Stimulated activated CD8-positive, alpha-beta memory T cell treated with anti-CD3 and anti-CD28 coated beads, Interleukin-7, amount 100 ng/mL, for 48 hours (primary cell): ENCODE data around the gene TEN1.
"Not testable (repeated sequence)": the region's sequence is repeated elsewhere in the genome, so short reads cannot be mapped to it uniquely, and the experiment has no call there.

Experiments
- DNase-seq, 2 donors: peaks; one replicate each; pipeline ENCODE4 v3.0.0-alpha.2; 2020; ENCODE audit warnings: low read depth in 1 of 2; ENCODE audit errors: extremely low read depth in 1 of 2

The TEN1 gene, protein sequence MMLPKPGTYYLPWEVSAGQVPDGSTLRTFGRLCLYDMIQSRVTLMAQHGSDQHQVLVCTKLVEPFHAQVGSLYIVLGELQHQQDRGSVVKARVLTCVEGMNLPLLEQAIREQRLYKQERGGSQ

DNA sequence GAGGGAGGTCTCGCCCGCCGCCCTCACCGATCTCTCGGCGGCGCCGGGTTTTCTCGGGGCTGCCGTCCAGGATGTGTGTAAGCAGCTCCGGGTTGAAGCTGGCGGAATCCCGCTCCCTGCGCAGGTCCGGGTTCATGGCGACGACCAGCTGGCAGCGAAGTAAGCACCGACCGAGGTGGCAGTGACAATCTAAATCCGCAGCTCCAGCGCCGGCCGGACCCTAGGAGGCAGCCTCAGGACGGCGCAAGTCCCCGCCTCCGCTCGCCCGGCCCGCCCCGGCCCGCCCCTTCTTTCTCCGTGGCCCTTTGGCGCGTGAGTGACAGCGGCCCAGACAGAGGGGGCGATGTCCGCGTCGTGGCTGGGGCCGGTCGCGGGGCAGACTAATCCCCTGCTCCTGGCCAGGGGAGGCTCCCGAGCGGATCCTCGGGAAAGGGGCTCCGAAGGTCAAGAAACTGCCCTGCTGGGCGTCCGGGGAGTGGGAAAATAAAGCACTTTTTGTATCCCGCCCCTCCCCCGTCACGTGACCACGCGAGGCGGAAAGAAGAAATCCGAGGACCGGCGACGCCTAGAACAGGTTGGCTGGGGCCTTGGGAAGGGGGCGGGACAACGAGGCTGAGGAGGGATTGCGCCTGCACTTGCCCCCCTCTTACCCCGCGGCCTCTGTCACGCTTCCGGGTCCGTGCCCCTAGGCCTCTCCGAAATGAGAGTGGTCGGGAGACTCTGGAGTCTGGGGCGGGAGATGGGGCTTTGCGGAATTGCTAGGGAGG is at the start of gene TEN1, which contains the start of gene ACOX1:
Gene TEN1, plus strand, starts transcription at position 303 of the 767 bp plus-strand sequence. CDS start 6,953 bp downstream, outside the sequence.
Gene ACOX1, minus strand, starts transcription at position 229 of the 767 bp plus-strand sequence. Its CDS starts 93 bp downstream, at position 136.
- DNase-seq = peak; percentile 93 to 96

DNA sequence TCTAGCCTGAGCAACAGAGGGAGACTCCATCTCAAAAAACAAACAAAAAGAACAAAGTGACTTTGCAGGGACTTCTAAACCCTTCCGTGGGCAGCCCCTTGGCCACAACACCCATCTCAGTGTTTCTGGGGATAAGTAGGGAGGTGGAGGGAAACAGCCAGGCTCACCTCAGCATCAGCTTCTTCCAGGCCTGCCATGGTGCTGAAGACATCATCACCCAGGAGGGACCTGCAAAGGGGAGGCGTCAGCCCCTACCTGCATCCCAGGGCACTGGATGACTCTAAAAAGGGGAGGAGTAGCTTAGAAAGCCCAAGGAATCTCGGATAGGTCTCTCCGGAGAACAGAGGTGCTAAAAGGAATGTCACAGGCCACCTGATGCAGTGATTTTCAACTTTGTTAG is 48.0 kb upstream of the TEN1 start:
- DNase-seq = no peak

DNA sequence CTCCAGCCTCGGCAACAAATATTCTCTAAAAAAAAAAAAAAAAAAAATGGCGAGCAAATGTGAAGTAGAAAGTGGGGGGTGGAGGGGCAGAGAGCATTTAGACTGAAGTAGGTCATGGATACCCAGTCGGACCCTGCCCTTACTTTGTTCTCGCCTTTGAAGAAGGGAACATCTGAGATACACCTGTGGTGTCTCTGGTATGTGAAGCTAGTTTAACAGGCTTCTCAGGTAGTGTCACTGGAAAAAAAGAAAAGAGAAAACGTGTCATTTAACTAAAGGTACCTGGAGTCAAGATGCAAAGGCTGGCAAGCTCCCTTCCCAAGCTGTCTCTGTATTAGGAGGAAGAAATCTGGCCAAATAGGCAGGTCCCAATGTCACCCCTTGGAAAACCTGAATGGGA is 46.2 kb upstream of the TEN1 start:
- no peak for DNase-seq

DNA sequence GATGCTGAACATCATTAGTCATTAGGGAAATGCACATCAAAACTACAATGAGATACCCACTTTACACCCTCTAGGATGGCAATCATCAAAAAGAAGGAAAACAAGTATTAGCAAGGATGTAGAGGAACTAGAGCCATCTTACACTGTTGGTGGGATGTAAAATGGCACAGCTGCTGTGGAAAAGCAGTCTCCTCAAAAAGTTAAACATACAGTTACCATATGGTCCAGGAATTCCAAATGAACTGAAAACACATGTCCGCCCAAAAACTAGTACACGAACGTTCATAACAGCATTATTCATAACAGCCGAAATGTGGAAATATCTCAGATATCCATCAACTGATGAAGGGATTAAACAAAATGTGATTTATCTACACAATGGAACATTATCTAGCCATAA is 45.2 kb upstream of the TEN1 start:
- no peak for DNase-seq

DNA sequence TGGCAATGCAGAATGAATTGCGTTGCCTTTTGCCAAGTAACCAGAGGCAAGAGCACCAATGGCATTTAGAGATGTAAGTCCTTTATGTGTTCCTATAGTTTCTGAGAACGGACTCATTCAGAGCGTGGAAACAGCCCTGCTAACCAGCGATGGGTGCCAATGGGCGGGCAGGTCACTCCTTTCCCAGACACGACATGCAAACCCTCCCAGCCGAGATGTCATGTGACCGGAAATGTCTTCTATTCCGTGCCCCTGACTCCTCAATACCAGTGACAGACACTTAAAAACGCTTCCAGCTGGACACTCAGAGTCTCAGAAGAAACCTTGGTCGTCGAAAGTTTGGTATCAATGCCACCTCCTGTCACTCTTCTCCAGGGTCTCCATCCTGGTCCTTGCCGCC is 41.4 kb upstream of the TEN1 start:
- no peak for DNase-seq

DNA sequence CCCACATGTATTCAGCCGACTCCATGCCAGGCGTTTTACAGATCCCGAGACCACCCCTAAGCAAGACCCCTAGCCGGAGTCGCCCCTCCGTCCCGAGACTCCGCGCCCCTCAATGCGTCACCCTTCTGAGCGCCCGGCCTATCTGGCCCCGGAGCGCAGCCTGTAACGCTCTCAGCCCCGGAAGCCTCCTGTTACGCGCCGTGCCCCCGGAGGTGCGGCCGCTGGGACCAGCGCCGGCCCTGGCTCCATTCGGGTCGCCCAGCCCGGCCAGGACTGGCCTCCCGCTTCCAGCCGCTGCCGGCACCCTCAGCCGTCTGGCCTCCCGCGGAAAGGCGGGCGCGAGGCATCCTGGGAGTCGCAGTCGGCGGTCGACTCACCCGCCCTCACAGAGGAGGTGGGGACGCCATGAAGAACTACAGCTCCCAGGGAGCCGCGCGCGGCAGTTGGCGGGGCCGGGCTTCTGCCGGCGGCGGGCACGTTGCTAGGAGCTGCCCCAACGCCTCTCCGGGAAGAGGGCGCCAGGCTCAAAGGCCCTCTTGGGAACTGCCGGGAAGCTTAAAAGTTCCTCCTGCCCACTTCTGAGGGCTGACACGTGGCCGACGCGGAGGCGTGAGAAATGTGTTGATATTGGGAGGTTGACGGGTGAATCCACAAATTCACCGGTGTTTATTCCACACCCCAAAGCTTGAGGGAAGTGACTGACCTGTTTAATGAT is 38.2 kb upstream of the TEN1 start, which contains the start of gene FBF1:
Gene FBF1, minus strand, starts transcription at position 316 of the 715 bp plus-strand sequence. CDS start 2,893 bp downstream, outside the sequence.
- peak; percentile 79 to 85 for DNase-seq

DNA sequence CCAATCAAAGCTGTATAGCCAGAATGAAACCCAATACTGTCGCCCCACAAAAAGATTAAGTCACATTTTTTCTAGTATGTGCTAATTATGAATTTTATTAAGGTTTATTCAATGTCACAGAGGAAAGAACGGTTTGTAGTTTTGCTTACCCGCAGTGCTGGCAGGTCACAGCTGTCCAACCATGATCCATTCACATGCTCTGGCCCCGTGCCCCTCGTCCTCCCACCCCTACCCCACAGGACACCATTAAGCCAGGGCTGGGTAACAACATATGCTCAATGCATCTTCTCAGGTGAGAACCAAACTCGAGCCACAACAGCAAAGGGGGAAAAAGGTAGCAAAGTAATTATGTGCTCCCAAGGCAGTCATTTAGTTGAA is 37.6 kb upstream of the TEN1 start:
- no peak for DNase-seq

DNA sequence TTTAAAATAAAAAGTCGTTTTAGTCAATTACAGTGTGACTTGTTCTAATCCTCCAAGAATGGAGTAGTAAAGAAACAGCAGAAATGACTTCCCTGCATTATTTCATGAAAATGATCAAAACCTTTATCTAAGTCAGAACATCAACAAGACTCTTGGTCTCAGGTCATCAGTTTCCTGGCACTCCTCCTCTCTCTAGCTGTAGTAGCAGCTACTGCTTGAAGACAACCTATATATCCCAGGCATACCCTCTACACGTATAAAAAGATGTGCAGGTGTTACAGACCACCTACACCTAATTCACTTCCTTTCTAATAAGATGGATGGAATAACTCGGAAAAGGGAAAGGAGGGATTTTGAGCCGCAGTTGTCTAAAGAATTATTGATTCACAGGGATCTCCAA is 36.6 kb upstream of the TEN1 start:
- DNase-seq = no peak

DNA sequence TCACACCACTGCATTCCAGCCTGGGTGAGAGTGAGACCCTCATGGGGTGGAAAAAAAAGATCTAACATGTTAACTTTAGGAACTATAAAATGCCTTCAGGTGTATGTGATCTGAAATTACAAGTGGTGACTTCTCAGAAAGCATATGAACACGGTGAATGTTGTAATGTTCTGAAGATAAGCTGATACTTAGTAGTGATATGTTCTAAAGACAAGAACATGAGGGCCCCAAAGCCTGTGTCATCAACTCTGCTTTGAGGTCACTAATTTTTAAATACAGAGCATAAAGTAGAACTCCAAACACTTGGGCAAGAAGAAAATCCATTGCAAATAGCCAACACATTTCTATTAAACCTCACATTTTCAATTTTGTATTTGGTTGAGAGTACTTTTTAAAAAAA is 35.5 kb upstream of the TEN1 start:
- no peak for DNase-seq

DNA sequence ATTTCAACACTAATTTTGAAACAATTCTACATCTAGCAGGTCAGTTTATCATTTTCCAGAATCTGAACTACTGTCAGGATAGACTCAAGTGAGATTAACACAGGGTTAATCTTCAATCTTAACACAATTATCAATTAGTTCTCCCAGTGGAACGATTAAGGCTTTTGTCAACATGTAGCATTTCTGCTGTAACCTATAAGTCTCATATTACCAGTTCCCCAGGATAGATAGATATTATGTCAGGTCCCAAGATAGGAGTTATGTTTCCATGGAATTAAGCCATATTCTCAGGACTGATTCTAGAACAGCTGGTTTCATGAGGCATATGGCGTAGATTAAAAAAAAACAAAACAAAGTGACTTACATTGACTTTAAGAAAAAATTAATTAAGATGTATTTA is 33.8 kb upstream of the TEN1 start:
- DNase-seq = no peak

DNA sequence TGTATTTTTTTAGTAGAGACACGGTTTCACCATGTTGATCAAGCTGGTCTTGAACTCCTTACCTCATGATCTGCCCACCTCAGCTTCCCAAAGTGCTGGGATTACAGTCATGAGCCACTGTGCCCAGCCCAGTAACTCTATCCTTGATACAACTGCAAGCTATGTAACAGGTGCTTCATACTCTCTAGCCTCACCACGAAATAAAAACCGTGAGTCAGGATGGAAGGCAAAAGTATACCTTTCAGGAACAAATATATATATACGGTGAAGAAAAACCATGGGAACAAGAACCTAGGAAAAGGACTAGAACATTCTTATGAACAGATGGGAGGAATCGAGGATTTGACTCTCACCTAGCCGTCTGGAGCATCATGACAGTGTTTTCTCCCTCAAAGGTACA is 28.6 kb upstream of the TEN1 start:
- DNase-seq = no peak

DNA sequence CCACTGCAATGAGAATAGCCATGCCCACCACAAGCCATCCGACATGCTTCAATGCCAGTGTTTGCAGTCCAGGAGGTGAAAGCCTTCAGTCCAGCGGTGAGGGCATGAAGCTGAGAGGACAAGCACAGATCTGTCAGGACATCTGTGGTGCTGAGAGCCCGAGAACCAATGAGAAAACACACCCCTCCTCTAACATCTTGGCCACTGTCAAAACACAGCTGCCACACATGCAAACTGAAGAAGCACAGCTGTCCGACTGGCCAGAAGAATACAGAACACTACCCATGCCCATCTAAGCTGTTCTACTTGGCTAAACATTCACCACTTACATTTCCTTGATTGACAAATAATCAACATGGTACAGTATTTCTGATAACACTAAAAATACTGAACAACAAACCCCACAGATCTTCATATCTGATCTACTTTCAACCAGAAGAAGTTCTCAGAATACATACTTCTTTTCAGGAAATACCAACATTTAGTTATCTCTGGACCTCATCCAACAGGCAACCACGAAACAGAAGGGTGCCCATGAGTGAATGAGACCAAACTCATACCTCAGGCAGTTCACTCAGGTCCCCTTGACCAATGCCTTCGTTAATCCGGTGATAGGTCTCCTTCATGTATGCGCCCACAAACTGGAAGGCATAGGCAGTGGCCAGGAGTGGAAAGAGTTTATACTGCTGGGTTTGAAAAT is 28.0 kb upstream of the TEN1 start:
- DNase-seq = no peak

DNA sequence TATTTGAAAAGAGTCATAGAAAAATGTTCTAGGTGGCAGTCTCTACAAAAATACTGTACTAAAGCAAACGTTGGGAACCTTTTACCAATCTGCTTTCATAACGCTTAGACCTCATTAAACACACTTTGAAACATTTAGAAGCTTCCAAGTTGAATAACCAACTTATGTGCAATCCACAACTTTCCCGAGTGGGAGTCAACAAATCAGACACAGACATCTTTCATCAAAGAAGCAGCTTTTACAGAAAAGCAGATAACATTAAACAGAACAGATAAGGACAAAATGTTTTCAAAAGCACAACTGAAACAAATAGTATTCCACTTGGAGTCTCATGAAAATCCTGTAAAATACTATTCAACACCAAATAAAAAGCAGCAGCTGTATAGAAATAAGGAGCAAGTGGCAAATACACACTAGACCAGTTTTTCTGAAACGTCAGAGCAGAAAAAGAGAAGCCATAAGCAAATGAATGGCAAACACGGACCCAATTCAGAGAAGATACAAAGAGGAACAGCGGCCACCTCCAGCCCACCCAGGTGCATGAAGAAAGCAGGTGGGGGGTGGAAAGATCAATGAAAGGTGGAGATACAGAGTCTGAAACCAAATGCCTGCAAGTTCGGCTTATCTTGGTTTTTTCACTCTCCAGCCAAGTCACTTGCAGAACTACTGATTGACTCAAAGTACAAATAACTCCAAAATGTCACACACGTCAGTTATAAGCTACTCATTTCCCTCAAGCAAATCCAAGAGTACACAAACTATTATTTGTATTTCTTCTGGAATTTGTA is 19.8 kb upstream of the TEN1 start:
- DNase-seq = no peak

DNA sequence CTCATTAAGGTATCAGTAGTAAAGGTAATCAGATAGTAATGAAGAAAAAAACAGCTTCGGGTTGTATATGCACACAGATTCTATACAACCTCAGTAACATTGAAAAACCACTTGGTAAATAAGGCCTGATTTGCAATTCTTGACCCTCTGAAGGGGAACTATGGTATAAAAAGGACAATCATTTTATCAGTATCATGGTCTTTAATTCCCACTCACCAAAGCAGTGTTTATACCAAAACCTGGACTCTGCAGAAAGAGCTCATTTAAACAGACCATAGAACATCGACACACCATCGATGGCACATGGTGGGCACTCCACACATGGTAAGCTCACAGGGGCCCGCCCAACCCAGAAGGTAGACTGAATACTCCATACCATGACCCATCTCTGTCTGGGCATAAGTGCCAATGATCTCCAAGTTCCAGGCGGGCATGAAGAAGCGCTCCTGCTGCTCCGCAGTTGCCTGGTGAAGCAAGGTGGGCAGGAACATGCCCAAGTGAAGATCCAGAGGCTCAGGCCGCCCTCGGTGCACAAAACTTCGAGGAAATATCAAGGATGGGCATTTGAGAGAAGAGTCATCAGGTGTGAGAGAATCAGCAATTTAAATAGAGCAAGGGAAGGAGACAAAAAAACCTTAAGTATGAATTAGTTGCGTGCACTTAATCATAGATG is 19.1 kb upstream of the TEN1 start:
- no peak for DNase-seq

DNA sequence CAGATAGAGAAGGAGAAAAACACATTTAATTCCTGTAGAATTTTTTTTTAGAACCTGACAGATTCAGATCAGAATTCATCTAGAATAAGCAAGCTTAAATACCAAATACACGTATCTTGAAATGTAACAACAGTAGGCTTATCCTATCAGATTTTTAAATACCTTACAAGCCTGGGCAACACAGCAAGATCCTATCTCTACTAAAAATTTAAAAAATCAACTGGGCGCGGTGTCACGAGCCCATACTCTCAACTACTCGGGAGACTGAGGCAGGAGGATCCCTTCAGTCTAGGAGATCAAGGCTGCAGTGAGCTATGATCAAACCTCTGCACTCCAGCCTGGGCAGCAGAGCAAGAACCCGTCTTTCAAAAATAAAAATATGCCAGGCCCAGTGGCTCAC is 13.6 kb upstream of the TEN1 start:
- DNase-seq = no peak

DNA sequence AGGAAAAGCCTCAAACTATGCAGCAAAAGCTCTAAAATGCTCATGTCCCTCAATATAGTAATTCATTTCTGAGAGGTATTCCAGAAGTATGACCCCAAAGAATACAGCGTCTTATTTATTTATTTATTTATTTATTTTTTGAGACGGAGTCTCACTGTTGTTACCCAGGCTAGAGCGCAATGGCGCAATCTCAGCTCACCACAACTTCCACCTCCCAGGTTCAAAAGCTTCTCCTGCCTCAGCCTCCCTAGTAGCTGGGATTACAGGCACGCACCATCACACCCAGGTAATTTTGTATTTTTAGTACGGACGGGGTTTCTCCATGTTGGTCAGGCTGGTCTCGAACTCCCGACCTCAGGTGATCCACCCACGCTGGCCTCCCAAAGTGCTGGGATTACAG is 10.0 kb upstream of the TEN1 start:
- DNase-seq = not testable (repeated sequence)

DNA sequence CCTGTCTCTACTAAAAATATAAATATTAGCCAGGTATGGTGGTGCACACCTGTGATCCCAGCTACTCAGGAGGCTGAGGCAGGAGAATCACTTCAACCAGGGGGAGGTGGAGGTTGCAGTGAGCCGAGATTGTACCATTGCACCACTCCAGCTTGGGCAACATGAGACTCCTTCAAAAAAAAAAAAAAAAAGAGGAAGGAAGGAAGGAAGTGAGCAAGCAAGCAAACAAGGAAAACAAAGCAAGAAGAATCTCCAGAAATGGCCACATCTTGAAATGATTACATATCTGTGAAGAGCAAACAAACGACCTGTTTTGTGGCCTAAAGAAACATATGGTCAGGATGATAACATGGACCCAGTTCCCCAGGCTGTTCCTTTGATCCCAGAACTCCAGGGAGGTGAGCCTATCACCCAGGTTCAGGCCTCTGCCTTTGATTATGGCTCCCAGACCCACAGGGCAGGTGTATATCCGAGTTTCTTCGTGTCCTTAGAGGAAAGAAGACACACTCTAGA is 9.0 kb upstream of the TEN1 start:
- no peak for DNase-seq

DNA sequence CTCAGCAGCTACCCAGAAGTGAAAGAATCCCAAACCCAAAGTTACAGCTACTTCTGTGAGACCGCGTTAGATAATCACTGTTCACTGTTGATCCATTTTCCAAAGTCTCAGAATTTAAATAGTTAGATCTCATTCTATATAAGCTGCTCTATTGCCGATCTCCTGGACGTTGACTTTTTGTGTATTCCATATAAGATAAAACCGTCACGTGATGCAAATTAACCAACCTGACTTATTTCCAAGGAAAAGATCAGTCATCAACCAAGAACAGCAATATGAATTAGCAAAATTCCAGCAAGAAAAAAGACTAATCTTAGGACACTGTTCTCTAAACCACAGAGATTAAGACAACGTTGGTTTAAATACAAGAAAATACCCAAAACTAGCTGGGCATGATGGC is 8.4 kb upstream of the TEN1 start:
- DNase-seq = no peak

DNA sequence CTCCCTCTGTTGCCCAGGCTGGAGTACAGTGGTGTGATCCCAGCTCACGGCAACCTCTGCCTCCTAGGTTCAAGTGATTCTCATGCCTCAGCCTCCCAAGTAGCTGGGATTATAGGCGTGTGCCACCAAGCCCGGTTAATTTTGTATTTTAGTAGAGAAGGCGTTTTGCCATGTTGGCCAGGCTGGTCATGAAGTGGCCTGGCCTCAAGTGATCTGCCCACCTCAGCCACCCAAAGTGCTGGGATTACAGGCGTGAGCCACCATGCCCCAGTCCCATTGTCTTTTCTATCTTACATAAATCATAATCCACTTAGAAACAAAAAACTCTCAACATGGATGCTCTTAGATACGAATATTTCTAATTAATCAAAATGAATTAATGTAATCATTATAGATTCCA is 3.9 kb upstream of the TEN1 start:
- not testable (repeated sequence) for DNase-seq

DNA sequence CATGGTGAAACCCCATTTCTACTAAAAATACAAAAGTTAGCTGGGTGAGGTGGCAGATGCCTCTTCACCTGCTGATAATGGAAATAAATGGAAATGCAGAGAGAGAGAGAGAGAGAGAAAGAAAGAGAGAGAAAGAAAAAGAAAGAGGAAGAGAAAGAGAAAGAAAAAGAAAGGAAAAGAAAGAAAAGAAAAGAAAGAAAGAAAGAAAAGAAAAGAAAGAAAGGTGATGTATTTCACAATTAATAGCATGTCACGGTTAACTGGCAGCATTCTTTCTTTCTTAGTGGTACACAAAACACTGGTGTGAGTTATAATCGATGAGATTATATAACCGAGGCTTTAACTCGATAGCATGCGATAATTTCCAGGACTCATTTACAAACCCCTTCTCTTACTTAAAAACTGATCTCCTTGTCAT is 3.3 kb upstream of the TEN1 start:
- DNase-seq = no peak
